CD14-positive monocyte (primary cell): ENCODE results near the gene SAMD15. TPM values are rescaled to one million over a fixed set of nuclear protein-coding genes. Genes with fewer than 3 reads are reported as not detected.
A peak's percentile ranks its signal among the peaks of the same experiment; 100 is the strongest.

Experiments
- DNase-seq, 3 donors: peaks; one replicate each; pipeline ENCODE4 v3.0.0-alpha.2; 2011 to 2022
- H2AFZ ChIP-seq: 2 replicates; pipeline ENCODE4 v1.6.0; 2012; ENCODE audit warnings: mild to moderate bottlenecking, low read depth, low read length, inconsistent platforms; ENCODE audit not compliant: insufficient read depth, poor library complexity, severe bottlenecking
- H3K27ac ChIP-seq, 2 donors: 1 replicate in 1 of 2; 2 replicates in 1 of 2; pipeline ENCODE4 v1.5.1; 2012 to 2013; ENCODE audit warnings: low read length in 2 of 2, control low read depth in 1 of 2, inconsistent platforms in 1 of 2, low read depth in 1 of 2, mild to moderate bottlenecking in 1 of 2
- H3K27me3 ChIP-seq, 2 donors: one replicate each; pipeline versions ENCODE4 v1.6.0 to v1.6.1; 2011 to 2013; ENCODE audit warnings: low read length in 2 of 2; ENCODE audit not compliant: control insufficient read depth in 2 of 2, insufficient read depth in 2 of 2
- H3K36me3 ChIP-seq, 2 donors: replicated peaks in 1 of 2; 1 replicate in 1 of 2; 2 replicates in 1 of 2; pipeline versions ENCODE4 v1.5.1 to v1.6.1; 2012 to 2013; ENCODE audit warnings: low read length in 2 of 2, control low read depth in 1 of 2, inconsistent platforms in 1 of 2, mild to moderate bottlenecking in 1 of 2; ENCODE audit not compliant: insufficient read depth in 2 of 2, control insufficient read depth in 1 of 2
- H3K4me1 ChIP-seq, 2 donors: 1 replicate in 1 of 2; 2 replicates in 1 of 2; pipeline versions ENCODE4 v1.5.1 to v1.6.1; 2012 to 2013; ENCODE audit warnings: low read length in 2 of 2, control low read depth in 1 of 2, inconsistent platforms in 1 of 2, mild to moderate bottlenecking in 1 of 2, moderate library complexity in 1 of 2; ENCODE audit not compliant: insufficient read depth in 2 of 2, control insufficient read depth in 1 of 2
- H3K4me2 ChIP-seq: replicated peaks from 2 replicates; pipeline ENCODE3; 2012; ENCODE audit warnings: low read length, moderate library complexity, mild to moderate bottlenecking; ENCODE audit not compliant: poor library complexity, severe bottlenecking; ENCODE audit errors: extremely low read depth
- H3K4me3 ChIP-seq, 3 experiments: fragments of 200-600 bp in 1 of 3; sonication (generic) in 1 of 3; replicated peaks in 1 of 3; 1 replicate in 2 of 3; 2 replicates in 1 of 3; pipeline ENCODE4 v1.5.1; 2011 to 2013; ENCODE audit warnings: low read length in 3 of 3, mild to moderate bottlenecking in 3 of 3, control low read depth in 2 of 3, low read depth in 2 of 3, inconsistent platforms in 1 of 3, moderate library complexity in 1 of 3
- H3K79me2 ChIP-seq: 2 replicates; pipeline ENCODE4 v1.6.0; 2012; ENCODE audit warnings: mild to moderate bottlenecking, control low read depth, inconsistent platforms, low read length, moderate library complexity; ENCODE audit not compliant: insufficient read depth
- H3K9ac ChIP-seq: 2 replicates; pipeline ENCODE4 v1.6.0; 2017; ENCODE audit warnings: low read length, mild to moderate bottlenecking; ENCODE audit not compliant: insufficient read depth, poor library complexity, severe bottlenecking
- H3K9me3 ChIP-seq, 2 donors: replicated peaks in 1 of 2; 1 replicate in 1 of 2; 2 replicates in 1 of 2; pipeline versions ENCODE4 v1.5.1 to v1.6.1; 2012 to 2013; ENCODE audit warnings: low read length in 2 of 2, control low read depth in 1 of 2; ENCODE audit not compliant: control insufficient read depth in 1 of 2, insufficient read depth in 1 of 2
- H4K20me1 ChIP-seq: 2 replicates; pipeline ENCODE4 v1.6.0; 2012; ENCODE audit warnings: mild to moderate bottlenecking, low read length, control low read depth, moderate library complexity; ENCODE audit not compliant: insufficient read depth
- H3K27ac Mint-ChIP-seq, 7 donors: one replicate each; pipeline ENCODE4 v1.8.0; 2020; ENCODE audit warnings: mild to moderate bottlenecking in 7 of 7, mixed read lengths in 7 of 7, moderate library complexity in 6 of 7, inconsistent platforms in 2 of 7
- H3K27me3 Mint-ChIP-seq, 3 donors: one replicate each; pipeline ENCODE4 v1.8.0; 2021 to 2022; ENCODE audit warnings: low read depth in 3 of 3, mild to moderate bottlenecking in 3 of 3, mixed read lengths in 3 of 3, moderate library complexity in 3 of 3, inconsistent platforms in 1 of 3
- H3K36me3 Mint-ChIP-seq, 2 donors: one replicate each; pipeline ENCODE4 v1.8.0; 2020; ENCODE audit warnings: mixed read lengths in 2 of 2, inconsistent platforms in 1 of 2, mild to moderate bottlenecking in 1 of 2
- H3K4me1 Mint-ChIP-seq: one replicate; pipeline ENCODE4 v1.8.0; 2020; ENCODE audit warnings: mild to moderate bottlenecking, mixed read lengths
- H3K4me3 Mint-ChIP-seq, 2 donors: one replicate each; pipeline ENCODE4 v1.8.0; 2020; ENCODE audit warnings: mild to moderate bottlenecking in 2 of 2, mixed read lengths in 2 of 2, moderate library complexity in 1 of 2
- H3K9me3 Mint-ChIP-seq, 7 donors: one replicate each; pipeline ENCODE4 v1.8.0; 2020 to 2022; ENCODE audit warnings: mixed read lengths in 7 of 7, mild to moderate bottlenecking in 6 of 7, moderate library complexity in 6 of 7, inconsistent platforms in 2 of 7
- WGBS: methylation state at CpG from one replicate; pipeline ENCODE4 v1.1.5; 2013; ENCODE audit warnings: missing lambda C conversion rate; ENCODE audit not compliant: insufficient coverage; 5-methylcytosine and 5-hydroxymethylcytosine counted together
- intact Hi-C, 2 donors: fragments of 100-400 bp; cut with micrococcal nuclease; formaldehyde crosslinking; loops; one replicate each; pipeline versions ENCODE4 v1.15.0 to v1.15.1; 2023
- polyA plus RNA-seq, 3 donors: library from polyadenylated mRNA; depleted of rRNA in 1 of 3; unstranded in 2 of 3; stranded (reverse) in 1 of 3; fragments of 300-500 nt in 2 of 3; fragments of >200 nt in 1 of 3; fragmentation: Illumina TruSeq in 2 of 3; gene quantifications; 1 replicate in 2 of 3; 2 replicates in 1 of 3; pipeline ENCODE4 v1.2.3, GENCODE V29; 2012 to 2021
- TF ChIP-seq, protein P1 (sequence below): fragments of 200-600 bp; IDR thresholded peaks from one replicate; pipeline ENCODE4 v1.8.0; 2022; ENCODE audit warnings: antibody characterized with exemption, mild to moderate bottlenecking

SAMD15 gene
- polyA plus RNA-seq, 3 donors, result 0.08 to 0.65 TPM; not detected in 1

DNA sequence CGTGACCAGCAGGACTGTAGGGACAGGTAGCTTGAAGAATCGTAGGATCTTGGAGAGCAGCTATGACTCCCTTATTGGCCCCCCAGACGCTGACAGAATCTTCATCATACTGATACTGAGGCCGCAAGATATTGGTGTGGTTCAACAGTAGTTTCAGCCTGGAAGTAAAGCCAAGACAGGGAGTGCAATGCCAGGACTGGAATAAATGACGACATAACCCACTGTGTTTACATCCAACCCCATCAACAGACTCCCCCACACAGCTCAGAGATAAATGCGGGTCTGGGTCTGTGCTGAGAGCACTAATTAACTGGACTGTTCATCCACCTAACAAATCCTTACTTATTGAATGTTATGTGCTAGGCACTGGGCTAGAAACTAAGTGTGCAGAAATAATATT, 29.5 kb downstream of the SAMD15 start:
- peak overlapping the region; percentile 67 for H3K4me2 ChIP-seq
- TF ChIP-seq, protein P1, sequence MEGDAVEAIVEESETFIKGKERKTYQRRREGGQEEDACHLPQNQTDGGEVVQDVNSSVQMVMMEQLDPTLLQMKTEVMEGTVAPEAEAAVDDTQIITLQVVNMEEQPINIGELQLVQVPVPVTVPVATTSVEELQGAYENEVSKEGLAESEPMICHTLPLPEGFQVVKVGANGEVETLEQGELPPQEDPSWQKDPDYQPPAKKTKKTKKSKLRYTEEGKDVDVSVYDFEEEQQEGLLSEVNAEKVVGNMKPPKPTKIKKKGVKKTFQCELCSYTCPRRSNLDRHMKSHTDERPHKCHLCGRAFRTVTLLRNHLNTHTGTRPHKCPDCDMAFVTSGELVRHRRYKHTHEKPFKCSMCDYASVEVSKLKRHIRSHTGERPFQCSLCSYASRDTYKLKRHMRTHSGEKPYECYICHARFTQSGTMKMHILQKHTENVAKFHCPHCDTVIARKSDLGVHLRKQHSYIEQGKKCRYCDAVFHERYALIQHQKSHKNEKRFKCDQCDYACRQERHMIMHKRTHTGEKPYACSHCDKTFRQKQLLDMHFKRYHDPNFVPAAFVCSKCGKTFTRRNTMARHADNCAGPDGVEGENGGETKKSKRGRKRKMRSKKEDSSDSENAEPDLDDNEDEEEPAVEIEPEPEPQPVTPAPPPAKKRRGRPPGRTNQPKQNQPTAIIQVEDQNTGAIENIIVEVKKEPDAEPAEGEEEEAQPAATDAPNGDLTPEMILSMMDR, result no peak
- DNase-seq, result no peak
- no peaks in the 10 kb centered on the region for H4K20me1 ChIP-seq
- H3K79me2 ChIP-seq, result no peaks in the 10 kb centered on the region
- no peaks in the 10 kb centered on the region for H3K27me3 ChIP-seq
- peak overlapping the region; percentile 76 for H2AFZ ChIP-seq
- 0% methylated on average over 2 of the region's 6 CpGs for WGBS
- peak overlapping the region in 2 of 3 experiments; percentile 56 to 66 for H3K4me3 ChIP-seq
- Mint-ChIP-seq H3K4me1 (peaks cover 34% of the 10 kb centered on the region), H3K27ac (peak overlapping the region; percentile 60 to 90 (median 76)), H3K4me3 (peak overlapping the region; percentile 14 to 64), H3K27me3 (peaks cover 0 to 3% (median 0%) of the 10 kb centered on the region in 3 donors), H3K36me3 (peaks cover 0 to 2% of the 10 kb centered on the region in 2 donors), H3K9me3 (no peaks in the 10 kb centered on the region)
- H3K27ac ChIP-seq, result peak overlapping the region in 1 of 2 donors; percentile 72
- intact Hi-C loops, result no loop called here
- H3K9ac ChIP-seq, result peak overlapping the region; percentile 38
- H3K9me3 ChIP-seq, result no peaks in the 10 kb centered on the region
- H3K36me3 ChIP-seq, result no peaks in the 10 kb centered on the region
- H3K4me1 ChIP-seq, result peaks cover 26 to 30% of the 10 kb centered on the region in 2 donors

DNA sequence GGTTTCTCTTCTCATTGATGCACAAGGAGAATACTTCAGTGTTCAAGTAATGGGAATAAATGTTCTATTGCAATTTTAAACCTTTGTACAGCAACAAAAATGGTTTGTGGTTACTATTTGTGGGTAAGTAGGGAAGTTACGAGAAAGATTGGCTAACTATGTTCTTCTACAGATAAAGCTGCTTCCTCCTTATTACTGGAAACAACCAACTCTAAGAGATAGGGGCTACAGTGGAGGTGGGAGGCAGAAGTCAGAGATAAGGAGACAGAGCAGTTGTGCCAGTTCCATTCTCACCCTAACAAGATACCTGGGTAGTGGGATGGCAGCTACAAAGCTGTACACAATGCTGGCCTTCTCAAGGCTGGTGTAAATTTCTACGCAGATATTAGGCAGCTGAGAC, 30.0 kb downstream of the SAMD15 start:
- Histone ChIP-seq H4K20me1 (no peaks in the 10 kb centered on the region), H3K4me2 (peak overlapping the region; percentile 67), H3K36me3 (no peaks in the 10 kb centered on the region), H3K4me3 (peak overlapping the region in 2 of 3 experiments; percentile 56 to 66), H2AFZ (peak overlapping the region; percentile 76), H3K9me3 (no peaks in the 10 kb centered on the region), H3K27me3 (no peaks in the 10 kb centered on the region), H3K4me1 (peaks cover 26 to 30% of the 10 kb centered on the region in 2 donors), H3K79me2 (no peaks in the 10 kb centered on the region), H3K27ac (peak overlapping the region in 1 of 2 donors; percentile 72), H3K9ac (peak overlapping the region; percentile 38)
- WGBS, result 14% methylated on average over 1 of the region's 2 CpGs
- DNase-seq, result peak; percentile 13 to 48 (median 22)
- intact Hi-C loops, result no loop called here
- TF ChIP-seq, protein P1, result no peak
- Mint-ChIP-seq H3K4me3 (peak overlapping the region; percentile 72 to 92), H3K27me3 (peaks cover 0 to 3% (median 0%) of the 10 kb centered on the region in 3 donors), H3K36me3 (peaks cover 0 to 2% of the 10 kb centered on the region in 2 donors), H3K4me1 (peaks cover 34% of the 10 kb centered on the region), H3K27ac (peak overlapping the region; percentile 50 to 90 (median 76)), H3K9me3 (no peaks in the 10 kb centered on the region)
